GM12873 (cell line): ENCODE measurements around the gene MAML3.

Experiments used
- TF ChIP-seq, protein P1 (sequence below): IDR thresholded peaks from 2 replicates; pipeline ENCODE4 v1.5.1; 2012; ENCODE audit warnings: low read depth, mild to moderate bottlenecking, moderate library complexity, low read length, control low read depth; ENCODE audit not compliant: insufficient read depth; ENCODE audit errors: missing control alignments

MAML3 gene

DNA sequence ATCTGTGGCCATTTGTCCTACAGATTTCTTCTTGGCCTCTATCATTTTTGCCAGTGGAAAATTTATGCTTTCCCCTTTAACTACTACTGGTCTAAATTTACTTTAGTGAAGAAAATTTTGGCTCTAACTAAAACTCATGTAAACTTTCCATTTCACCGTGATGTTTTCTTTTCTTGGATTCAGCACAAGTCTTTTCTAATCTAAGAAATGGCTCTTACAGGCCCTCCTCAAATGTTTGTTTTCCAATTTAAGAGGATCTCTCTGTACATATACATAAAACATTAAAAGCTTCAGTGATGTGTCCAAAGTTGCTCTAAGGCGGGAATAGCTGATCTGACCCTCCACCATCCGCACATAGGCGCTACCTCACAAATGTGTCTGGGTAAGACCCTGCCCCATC is 68.1 kb downstream of the MAML3 start:
- TF ChIP-seq, protein P1, sequence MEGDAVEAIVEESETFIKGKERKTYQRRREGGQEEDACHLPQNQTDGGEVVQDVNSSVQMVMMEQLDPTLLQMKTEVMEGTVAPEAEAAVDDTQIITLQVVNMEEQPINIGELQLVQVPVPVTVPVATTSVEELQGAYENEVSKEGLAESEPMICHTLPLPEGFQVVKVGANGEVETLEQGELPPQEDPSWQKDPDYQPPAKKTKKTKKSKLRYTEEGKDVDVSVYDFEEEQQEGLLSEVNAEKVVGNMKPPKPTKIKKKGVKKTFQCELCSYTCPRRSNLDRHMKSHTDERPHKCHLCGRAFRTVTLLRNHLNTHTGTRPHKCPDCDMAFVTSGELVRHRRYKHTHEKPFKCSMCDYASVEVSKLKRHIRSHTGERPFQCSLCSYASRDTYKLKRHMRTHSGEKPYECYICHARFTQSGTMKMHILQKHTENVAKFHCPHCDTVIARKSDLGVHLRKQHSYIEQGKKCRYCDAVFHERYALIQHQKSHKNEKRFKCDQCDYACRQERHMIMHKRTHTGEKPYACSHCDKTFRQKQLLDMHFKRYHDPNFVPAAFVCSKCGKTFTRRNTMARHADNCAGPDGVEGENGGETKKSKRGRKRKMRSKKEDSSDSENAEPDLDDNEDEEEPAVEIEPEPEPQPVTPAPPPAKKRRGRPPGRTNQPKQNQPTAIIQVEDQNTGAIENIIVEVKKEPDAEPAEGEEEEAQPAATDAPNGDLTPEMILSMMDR: no peak

DNA sequence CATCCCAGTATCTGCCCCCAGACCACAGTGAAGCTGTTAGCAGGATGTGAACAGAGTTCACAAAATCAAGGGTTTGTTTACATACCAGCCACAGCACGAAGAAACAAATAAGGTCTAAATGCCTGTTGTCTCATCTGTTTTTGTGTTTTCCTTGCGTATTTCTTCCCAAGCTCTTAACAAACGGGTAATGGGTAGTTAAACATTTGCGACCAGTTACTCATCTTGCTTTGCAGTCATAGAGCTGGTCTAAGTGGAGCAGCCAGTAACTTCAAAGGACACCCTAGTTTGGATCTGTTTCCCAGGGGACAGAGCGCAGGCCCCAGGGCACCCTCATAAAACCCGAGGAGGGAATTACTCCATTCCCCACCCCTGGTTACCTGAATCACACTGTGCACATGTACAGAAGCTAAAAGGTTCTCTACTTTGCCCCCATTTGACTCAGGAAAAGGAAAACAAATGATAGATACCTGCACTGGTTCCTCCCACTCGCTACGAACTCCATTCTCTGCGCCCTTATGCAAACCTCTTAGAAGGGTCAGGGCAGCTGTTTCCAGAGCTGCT is 68.8 kb downstream of the MAML3 start:
- TF ChIP-seq, protein P1: no peak

DNA sequence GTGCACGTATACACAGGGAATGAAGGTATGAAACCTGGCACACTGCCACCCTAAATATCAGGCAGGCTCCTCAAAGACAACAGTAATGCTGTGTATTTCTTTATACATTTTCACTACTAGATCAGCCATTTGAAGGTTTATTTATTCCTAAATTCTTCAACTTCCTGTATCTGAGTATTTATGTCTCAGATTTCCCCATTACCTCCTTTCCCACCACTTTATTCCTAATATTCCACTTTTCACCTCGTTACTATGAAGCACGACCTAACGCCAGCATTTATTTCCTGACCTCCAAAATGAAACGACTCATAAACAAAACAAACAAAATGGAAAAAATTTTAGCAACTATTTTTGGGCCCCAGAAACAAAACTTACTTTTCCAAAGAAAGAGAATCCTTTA is 69.6 kb downstream of the MAML3 start:
- TF ChIP-seq, protein P1: no peak

GRCh38 chr4:140082391-140082755 is 71.6 kb downstream of the MAML3 start:
- TF ChIP-seq, protein P1: no peak

GRCh38 chr4:140081641-140082390 is 72.2 kb downstream of the MAML3 start:
- TF ChIP-seq, protein P1: no peak

GRCh38 chr4:140080883-140081282 is 73.1 kb downstream of the MAML3 start:
- TF ChIP-seq, protein P1: no peak

DNA sequence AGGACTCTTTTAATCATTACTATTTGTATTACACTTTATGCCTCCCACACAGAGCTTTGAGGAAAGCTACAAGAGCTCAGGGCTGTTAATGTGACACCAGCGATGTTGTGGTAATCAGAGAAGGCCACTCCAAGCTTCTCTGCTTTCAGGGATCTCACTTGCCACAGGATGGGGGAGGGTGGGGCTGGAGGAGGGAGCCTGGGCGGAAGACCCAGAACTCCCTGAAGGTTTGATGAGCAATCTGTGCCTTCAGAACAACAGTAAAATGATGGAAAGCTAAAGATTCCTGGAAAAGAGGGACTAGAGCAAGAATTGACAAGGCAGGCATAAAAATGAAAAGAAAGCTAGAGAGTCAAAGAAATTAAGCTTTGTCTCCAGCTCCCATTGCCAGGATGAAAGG is 75.6 kb downstream of the MAML3 start:
- TF ChIP-seq, protein P1: no peak
